ENCODE data around the gene NF2. TPM values are rescaled to one million over a fixed set of nuclear protein-coding genes. Genes with fewer than 3 reads are reported as not detected.

Gene NF2
- total RNA-seq, 1 experiment from 2014 or later: 50.9 TPM

DNA sequence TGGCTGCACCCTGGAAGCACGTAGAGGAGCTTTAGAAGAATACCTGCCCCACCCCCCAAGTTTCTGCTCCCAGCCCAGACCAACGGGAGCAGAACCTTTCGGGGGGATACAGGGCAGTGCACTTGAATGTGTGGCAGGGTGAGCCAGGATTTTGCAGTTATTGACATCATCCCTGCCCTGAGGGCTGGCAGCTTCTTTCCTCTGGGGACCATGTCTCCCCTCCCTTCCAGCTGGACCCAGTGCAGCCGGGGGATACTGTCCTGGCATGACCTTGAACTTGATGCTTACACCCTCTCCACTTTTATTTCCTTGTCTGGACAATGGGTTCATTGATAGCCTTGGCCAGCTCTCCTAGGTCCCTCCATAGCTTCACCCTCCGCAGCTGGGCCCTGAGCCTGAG is 112.3 kb downstream of the NF2 start:
- Mint-ChIP-seq H3K27me3 (ENCODE audit: low read depth) (peaks cover 78% of the 10 kb centered on the region), H3K27ac (no peak overlapping the region), H3K36me3 (ENCODE audit: insufficient read depth in 1 of 3, low read depth in 3 of 3) (no peaks in the 10 kb centered on the region; a peak in 1 of 7 replicates), H3K9me3 (no peaks in the 10 kb centered on the region; a peak in 1 of 5 replicates), H3K4me3 (no peak overlapping the region), H3K4me1 (peaks cover 2 to 11% of the 10 kb centered on the region in 2 experiments; a peak in 2 of 4 replicates)
- H3K27ac ChIP-seq (ENCODE audit: insufficient read length, low read depth, low read length): no peak overlapping the region
- H3K18ac ChIP-seq (ENCODE audit: insufficient read length, low read depth, low read length): no peak overlapping the region
- H3K56ac ChIP-seq (ENCODE audit: insufficient read length, low read depth, low read length): no peak overlapping the region
- no peak overlapping the region for H2AFZ ChIP-seq (ENCODE audit: low read length)
- H3K14ac ChIP-seq (ENCODE audit: insufficient read depth, low read length): no peak overlapping the region
- H3K23me2 ChIP-seq (ENCODE audit: insufficient read length, low read depth, low read length, poor library complexity, severe bottlenecking): peaks cover 4% of the 10 kb centered on the region
- no peak overlapping the region for H3K4ac ChIP-seq (ENCODE audit: low read depth, low read length)
- TF ChIP-seq, protein P1, sequence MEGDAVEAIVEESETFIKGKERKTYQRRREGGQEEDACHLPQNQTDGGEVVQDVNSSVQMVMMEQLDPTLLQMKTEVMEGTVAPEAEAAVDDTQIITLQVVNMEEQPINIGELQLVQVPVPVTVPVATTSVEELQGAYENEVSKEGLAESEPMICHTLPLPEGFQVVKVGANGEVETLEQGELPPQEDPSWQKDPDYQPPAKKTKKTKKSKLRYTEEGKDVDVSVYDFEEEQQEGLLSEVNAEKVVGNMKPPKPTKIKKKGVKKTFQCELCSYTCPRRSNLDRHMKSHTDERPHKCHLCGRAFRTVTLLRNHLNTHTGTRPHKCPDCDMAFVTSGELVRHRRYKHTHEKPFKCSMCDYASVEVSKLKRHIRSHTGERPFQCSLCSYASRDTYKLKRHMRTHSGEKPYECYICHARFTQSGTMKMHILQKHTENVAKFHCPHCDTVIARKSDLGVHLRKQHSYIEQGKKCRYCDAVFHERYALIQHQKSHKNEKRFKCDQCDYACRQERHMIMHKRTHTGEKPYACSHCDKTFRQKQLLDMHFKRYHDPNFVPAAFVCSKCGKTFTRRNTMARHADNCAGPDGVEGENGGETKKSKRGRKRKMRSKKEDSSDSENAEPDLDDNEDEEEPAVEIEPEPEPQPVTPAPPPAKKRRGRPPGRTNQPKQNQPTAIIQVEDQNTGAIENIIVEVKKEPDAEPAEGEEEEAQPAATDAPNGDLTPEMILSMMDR (conservative IDR thresholded peaks at IDR 0.05): no peak
- WGBS (ENCODE audit: extremely low coverage, insufficient read length, low lambda C conversion rate): no CpG with 5 or more reads among the region's 5 CpGs
- H3K4me2 ChIP-seq (ENCODE audit: insufficient read depth, insufficient read length, low read length): no peak overlapping the region
- no peak overlapping the region for H2BK120ac ChIP-seq (ENCODE audit: low read depth, low read length, poor library complexity, severe bottlenecking)
- H3K4me1 ChIP-seq (ENCODE audit: insufficient read depth, low read length): no peaks in the 10 kb centered on the region
- H2BK15ac ChIP-seq (ENCODE audit: low read depth, low read length): no peak overlapping the region
- DNase-seq: no peak
- H2BK5ac ChIP-seq (ENCODE audit: insufficient read length, low read length): no peak overlapping the region
- no peak overlapping the region for H4K8ac ChIP-seq (replicated peaks; ENCODE audit: insufficient read length, low read depth, low read length)
- no peak overlapping the region for H3K23ac ChIP-seq (ENCODE audit: insufficient read length, low read depth, low read length)
- no peak overlapping the region for H4K5ac ChIP-seq (ENCODE audit: insufficient read length, low read depth, low read length)
- no peak overlapping the region for H2AK5ac ChIP-seq (ENCODE audit: insufficient read length, low read length)
- H2BK12ac ChIP-seq (ENCODE audit: insufficient read length, low read depth, low read length): no peak overlapping the region
- no peaks in the 10 kb centered on the region for H3K79me1 ChIP-seq (ENCODE audit: insufficient read depth, low read depth, low read length, poor library complexity, severe bottlenecking)
- H4K91ac ChIP-seq (ENCODE audit: insufficient read length, low read depth, low read length): no peak overlapping the region
- H3K27me3 ChIP-seq (ENCODE audit: insufficient read depth, low read length): peaks cover 15% of the 10 kb centered on the region; the same call in 1 of the 2 replicates
- H3K9ac ChIP-seq (ENCODE audit: extremely low read depth, insufficient read length, low read length): no peak overlapping the region
- H3K79me2 ChIP-seq (ENCODE audit: insufficient read depth, low read length): no peaks in the 10 kb centered on the region
- no peak overlapping the region for H3T11ph ChIP-seq (ENCODE audit: low read length)
- H3K9me3 ChIP-seq (ENCODE audit: control insufficient read depth, low read depth, low read length): no peaks in the 10 kb centered on the region
- no peaks in the 10 kb centered on the region for H4K20me1 ChIP-seq (ENCODE audit: control insufficient read depth, insufficient read depth, insufficient read length)
- H2BK20ac ChIP-seq (ENCODE audit: low read depth, low read length, poor library complexity, severe bottlenecking): no peak overlapping the region

Data from H9 (cell line).